HEK293 (cell line): ENCODE measurements around the gene NTN3.

ENCODE experiments used
- CTCF ChIA-PET: fragments of 350-600 bp; formaldehyde crosslinking; extraction: SDS; loops from one replicate; lab custom pipeline; 2021; ENCODE audit warnings: antibody characterized with exemption; lab: Yijun Ruan, JAX
- POLR2A ChIA-PET: fragments of 300-600 bp; formaldehyde crosslinking; extraction: SDS; loops from one replicate; lab custom pipeline; 2020; ENCODE audit warnings: antibody characterized with exemption, inconsistent platforms; lab: Yijun Ruan, JAX
- H3K27ac ChIP-seq: fragments of 200-500 bp; sonication (Bioruptor generic); 2 replicates; pipeline ENCODE4 v1.5.1; 2014; ENCODE audit warnings: low read depth, low read length, control low read depth, inconsistent platforms; ENCODE audit errors: extremely low read depth
- H3K36me3 ChIP-seq, 2 experiments: fragments of 200-500 bp in 1 of 2; sonication (Bioruptor generic) in 1 of 2; 1 replicate in 1 of 2; 2 replicates in 1 of 2; pipeline ENCODE4 v1.5.1; 2014 to 2017; ENCODE audit warnings: inconsistent platforms in 2 of 2, low read length in 2 of 2; ENCODE audit not compliant: control insufficient read depth in 2 of 2, insufficient read depth in 1 of 2
- H3K4me1 ChIP-seq: fragments of 200-500 bp; sonication (Bioruptor generic); 2 replicates; pipeline ENCODE4 v1.5.1; 2014; ENCODE audit warnings: mild to moderate bottlenecking, low read length, inconsistent platforms; ENCODE audit not compliant: control insufficient read depth, insufficient read depth
- H3K4me3 ChIP-seq: 2 replicates; pipeline ENCODE4 v1.5.1; 2011; ENCODE audit warnings: low read depth, mild to moderate bottlenecking, control low read depth, low read length, moderate library complexity
- H3K9me3 ChIP-seq: fragments of 200-500 bp; sonication (Bioruptor generic); 2 replicates; pipeline ENCODE4 v1.5.1; 2014; ENCODE audit warnings: low read depth, low read length, inconsistent platforms; ENCODE audit not compliant: control insufficient read depth, insufficient read depth
- BCL11A ChIP-seq: fragments of 450-650 bp; formaldehyde crosslinking; IDR thresholded peaks from 2 replicates; pipeline ENCODE4 v1.5.1; 2016; ENCODE audit warnings: low read depth, missing biosample characterization, missing genetic modification characterization
- BCL11B ChIP-seq: fragments of 450-650 bp; formaldehyde crosslinking; IDR thresholded peaks from 2 replicates; pipeline ENCODE4 v1.5.1; 2016; ENCODE audit warnings: low read depth, missing biosample characterization, missing genetic modification characterization
- EGR2 ChIP-seq: fragments of 450-650 bp; formaldehyde crosslinking; IDR thresholded peaks from 2 replicates; pipeline ENCODE4 v1.5.1; 2016; ENCODE audit warnings: low read depth, missing biosample characterization, missing genetic modification characterization
- GLIS2 ChIP-seq: fragments of 450-650 bp; formaldehyde crosslinking; IDR thresholded peaks from 2 replicates; pipeline ENCODE4 v1.5.1; 2016; ENCODE audit warnings: missing biosample characterization, missing genetic modification characterization
- KLF1 ChIP-seq: fragments of 450-650 bp; formaldehyde crosslinking; IDR thresholded peaks from 2 replicates; pipeline ENCODE4 v1.5.1; 2016; ENCODE audit warnings: missing biosample characterization, missing genetic modification characterization
- KLF17 ChIP-seq: fragments of 450-650 bp; formaldehyde crosslinking; IDR thresholded peaks from 2 replicates; pipeline ENCODE4 v1.5.1; 2016; ENCODE audit warnings: missing biosample characterization, missing genetic modification characterization
- MZF1 ChIP-seq: fragments of 450-650 bp; formaldehyde crosslinking; IDR thresholded peaks from 2 replicates; pipeline ENCODE4 v1.5.1; 2017; ENCODE audit warnings: missing biosample characterization, missing genetic modification characterization, borderline replicate concordance
- PRDM1 ChIP-seq: fragments of 450-650 bp; formaldehyde crosslinking; IDR thresholded peaks from 2 replicates; pipeline ENCODE4; 2016; ENCODE audit warnings: missing biosample characterization, missing genetic modification characterization
- PRDM10 ChIP-seq: fragments of 450-650 bp; formaldehyde crosslinking; IDR thresholded peaks from 2 replicates; pipeline ENCODE4 v1.5.1; 2016; ENCODE audit warnings: missing biosample characterization, missing genetic modification characterization
- SALL2 ChIP-seq: fragments of 450-650 bp; formaldehyde crosslinking; IDR thresholded peaks from 2 replicates; pipeline ENCODE4 v1.5.0; 2017; ENCODE audit warnings: missing biosample characterization, mild to moderate bottlenecking, missing genetic modification characterization, borderline replicate concordance
- TCF7L2 ChIP-seq: IDR thresholded peaks from 2 replicates; pipeline ENCODE4 v1.6.1; 2011; ENCODE audit warnings: low read depth, mild to moderate bottlenecking, inconsistent platforms, low read length, moderate library complexity, borderline replicate concordance
- YY2 ChIP-seq: fragments of 450-650 bp; formaldehyde crosslinking; IDR thresholded peaks from 2 replicates; pipeline ENCODE4 v1.5.1; 2016; ENCODE audit warnings: missing biosample characterization, missing genetic modification characterization
- ZBTB17 ChIP-seq: fragments of 450-650 bp; formaldehyde crosslinking; IDR thresholded peaks from 2 replicates; pipeline ENCODE4 v1.5.1; 2016; ENCODE audit warnings: missing biosample characterization, missing genetic modification characterization
- ZBTB20 ChIP-seq: fragments of 450-650 bp; formaldehyde crosslinking; IDR thresholded peaks from 2 replicates; pipeline ENCODE4 v1.5.1; 2016; ENCODE audit warnings: missing biosample characterization, missing genetic modification characterization
- ZBTB26 ChIP-seq: fragments of 450-650 bp; formaldehyde crosslinking; optimal IDR thresholded peaks from 2 replicates; pipeline ENCODE3; 2016; ENCODE audit warnings: missing biosample characterization, mild to moderate bottlenecking, missing genetic modification characterization
- ZBTB8A ChIP-seq: fragments of 450-650 bp; formaldehyde crosslinking; IDR thresholded peaks from 2 replicates; pipeline ENCODE4 v1.5.1; 2016; ENCODE audit warnings: missing biosample characterization, missing genetic modification characterization
- ZFHX2 ChIP-seq: fragments of 450-650 bp; formaldehyde crosslinking; conservative IDR thresholded peaks from 2 replicates; pipeline ENCODE4 v1.5.1; 2016; ENCODE audit warnings: missing biosample characterization, missing genetic modification characterization
- ZNF202 ChIP-seq: fragments of 450-650 bp; formaldehyde crosslinking; IDR thresholded peaks from 2 replicates; pipeline ENCODE4 v1.5.1; 2016; ENCODE audit warnings: missing biosample characterization, missing genetic modification characterization, borderline replicate concordance
- ZNF211 ChIP-seq: fragments of 450-650 bp; formaldehyde crosslinking; IDR thresholded peaks from 2 replicates; pipeline ENCODE4 v1.5.1; 2016; ENCODE audit warnings: low read depth, missing biosample characterization, missing genetic modification characterization
- ZNF223 ChIP-seq: fragments of 450-650 bp; formaldehyde crosslinking; IDR thresholded peaks from 2 replicates; pipeline ENCODE4 v1.5.1; 2016; ENCODE audit warnings: missing biosample characterization, missing genetic modification characterization
- ZNF354C ChIP-seq: fragments of 450-650 bp; formaldehyde crosslinking; IDR thresholded peaks from 2 replicates; pipeline ENCODE4 v1.5.1; 2016; ENCODE audit warnings: missing biosample characterization, missing genetic modification characterization, low read depth, borderline replicate concordance
- ZNF391 ChIP-seq: fragments of 450-650 bp; formaldehyde crosslinking; IDR thresholded peaks from 2 replicates; pipeline ENCODE4 v1.5.1; 2016; ENCODE audit warnings: low read depth, missing biosample characterization, missing genetic modification characterization, borderline replicate concordance
- ZNF560 ChIP-seq: fragments of 450-650 bp; formaldehyde crosslinking; IDR thresholded peaks from 2 replicates; pipeline ENCODE4 v1.5.1; 2017; ENCODE audit warnings: missing biosample characterization, missing genetic modification characterization, borderline replicate concordance
- ZNF660 ChIP-seq: fragments of 450-650 bp; IDR thresholded peaks from 2 replicates; pipeline ENCODE4 v1.5.1; 2018; ENCODE audit warnings: missing biosample characterization, mild to moderate bottlenecking, missing genetic modification characterization
- ZNF670 ChIP-seq: fragments of 450-650 bp; formaldehyde crosslinking; IDR thresholded peaks from 2 replicates; pipeline ENCODE4 v1.5.1; 2016; ENCODE audit warnings: missing biosample characterization, missing genetic modification characterization, low read depth
- ZNF785 ChIP-seq: fragments of 450-650 bp; formaldehyde crosslinking; IDR thresholded peaks from 2 replicates; pipeline ENCODE4 v1.5.1; 2016; ENCODE audit warnings: missing biosample characterization, missing genetic modification characterization
- ZNF830 ChIP-seq: fragments of 450-650 bp; IDR thresholded peaks from 2 replicates; pipeline ENCODE4 v1.5.0; 2018; ENCODE audit warnings: missing biosample characterization, missing genetic modification characterization, low read depth, mild to moderate bottlenecking, moderate library complexity
- ZNF837 ChIP-seq: fragments of 450-650 bp; formaldehyde crosslinking; IDR thresholded peaks from 2 replicates; pipeline ENCODE4 v1.5.1; 2016; ENCODE audit warnings: missing biosample characterization, missing genetic modification characterization
- ZSCAN30 ChIP-seq: fragments of 450-650 bp; IDR thresholded peaks from 2 replicates; pipeline ENCODE4 v1.5.1; 2018; ENCODE audit warnings: missing biosample characterization, mild to moderate bottlenecking, missing genetic modification characterization, moderate library complexity

The NTN3 gene

GRCh38 chr16:2470603-2471015 lies 488 bp upstream of the NTN3 start (continued):
- TF ChIP-seq ZBTB17 (tag by site-specific recombination) (peak; percentile 65), ZNF202 (tag by site-specific recombination) (no peak)

- Histone ChIP-seq H3K4me3 (peak overlapping the region; percentile 23), H3K27ac (peak overlapping the region; percentile 49; the same call in 1 of the 2 replicates), H3K36me3 (no peaks in the 10 kb centered on the region), H3K9me3 (no peaks in the 10 kb centered on the region), H3K4me1 (peaks cover 29% of the 10 kb centered on the region)
- TF ChIP-seq BCL11B (tag by site-specific recombination) (peak; percentile 87; the same call in 1 of the 2 replicates), ZNF560 (tag by site-specific recombination) (no peak), ZBTB20 (tag by site-specific recombination) (peak; percentile 2; the same call in 1 of the 2 replicates), GLIS2 (tag by site-specific recombination) (0 out of 2 replicates have a peak, but pooled peaks have one; percentile 36), ZFHX2 (tag by site-specific recombination) (peak; percentile 55), MZF1 (tag by site-specific recombination) (no peak), KLF1 (tag by site-specific recombination) (0 out of 2 replicates have a peak, but pooled peaks have one; percentile 4), ZBTB26 (tag by site-specific recombination) (peak; percentile 8), BCL11A (peak; percentile 9; the same call in 1 of the 2 replicates), ZNF660 (no peak), ZSCAN30 (no peak), ZNF211 (tag by site-specific recombination) (no peak), EGR2 (peak; percentile 46; the same call in 1 of the 2 replicates), KLF17 (tag by site-specific recombination) (no peak), ZBTB8A (tag by site-specific recombination) (peak; percentile 49; the same call in 1 of the 2 replicates), YY2 (no peak)
- ChIA-PET POLR2A (interaction anchor here (1.1 to 1.7 kb wide), 2 partner anchors 22 to 30 kb away, joined by 4 to 5 read pairs; no protein-coding TSS in a partner anchor), CTCF (no interaction called here)
Measured at GRCh38 chr16:2471653-2472487, 773 bp downstream of the NTN3 start.

- peaks cover 29% of the 10 kb centered on the region for H3K4me1 ChIP-seq
- CTCF ChIA-PET, result no interaction called here
- H3K9me3 ChIP-seq, result no peaks in the 10 kb centered on the region
- no peaks in the 10 kb centered on the region for H3K36me3 ChIP-seq
- no peak overlapping the region for H3K27ac ChIP-seq
- POLR2A ChIA-PET, result interaction anchor here (0.6 to 1.4 kb wide), 2 partner anchors 29 to 38 kb away, joined by 4 to 7 read pairs; no protein-coding TSS in a partner anchor
- H3K4me3 ChIP-seq, result no peak overlapping the region
- TF ChIP-seq ZNF354C (tag by site-specific recombination) (no peak), ZNF223 (tag by site-specific recombination) (no peak), MZF1 (tag by site-specific recombination) (no peak), ZNF670 (tag by site-specific recombination) (no peak), PRDM1 (tag by site-specific recombination) (no peak), ZNF785 (no peak), ZNF391 (tag by site-specific recombination) (no peak), ZNF830 (tag by site-specific recombination) (no peak), TCF7L2 (no peak), ZNF837 (tag by site-specific recombination) (no peak), SALL2 (tag by site-specific recombination) (no peak), PRDM10 (tag by site-specific recombination) (no peak)
Measured at GRCh38 chr16:2472488-2472864, 1.4 kb downstream of the NTN3 start.
